ENCODE measurements around the gene CUEDC1.
"Not testable (repeated sequence)": the region's sequence is repeated elsewhere in the genome, so short reads cannot be mapped to it uniquely, and the experiment has no call there.

The CUEDC1 gene

GRCh38 chr17:57852092-57852954 lies 102.9 kb downstream of the CUEDC1 start:
- DNase-seq (ENCODE audit: extremely low spot score, insufficient read length, low read depth) (no peak), FAIRE-seq (no peak)

GRCh38 chr17:57849874-57850754 lies 105.1 kb downstream of the CUEDC1 start, which contains the start of gene MRPS23:
MRPS23 (minus strand) TSS chr17:57850044; CDS start chr17:57850010, 34 bp downstream.
- DNase-seq (ENCODE audit: extremely low spot score, insufficient read length, low read depth) (peak; percentile 86), FAIRE-seq (peak; percentile 96)

GRCh38 chr17:57849163-57849873 lies 105.9 kb downstream of the CUEDC1 start:
- FAIRE-seq (no peak), DNase-seq (ENCODE audit: extremely low spot score, insufficient read length, low read depth) (no peak)

- not testable (repeated sequence) for FAIRE-seq; DNase-seq (ENCODE audit: extremely low spot score, insufficient read length, low read depth)
These were observed 108.9 kb downstream of the CUEDC1 start for GRCh38 chr17:57846056-57846945.

- DNase-seq (ENCODE audit: extremely low spot score, insufficient read length, low read depth) (no peak), FAIRE-seq (no peak)
These were observed 112.9 kb downstream of the CUEDC1 start for GRCh38 chr17:57842280-57842679.

- no peak for FAIRE-seq
- no peak for DNase-seq (ENCODE audit: extremely low spot score, insufficient read length, low read depth)
These were observed 115.7 kb downstream of the CUEDC1 start for GRCh38 chr17:57839571-57839923.

- no peak for FAIRE-seq
These were observed 116.2 kb downstream of the CUEDC1 start for GRCh38 chr17:57838857-57839570.

GRCh38 chr17:57838453-57838852 lies 116.8 kb downstream of the CUEDC1 start:
- no peak for DNase-seq (ENCODE audit: extremely low spot score, insufficient read length, low read depth)
- FAIRE-seq = no peak

More at GRCh38 chr17:57838857-57839570, 116.2 kb downstream of the CUEDC1 start:
- no peak for DNase-seq (ENCODE audit: extremely low spot score, insufficient read length, low read depth)

- DNase-seq (ENCODE audit: extremely low spot score, insufficient read length, low read depth) (no peak), FAIRE-seq (no peak)
These were observed 119.8 kb downstream of the CUEDC1 start for GRCh38 chr17:57835333-57835900.

- DNase-seq (ENCODE audit: extremely low spot score, insufficient read length, low read depth) (no peak), FAIRE-seq (no peak)
These were observed 121.0 kb downstream of the CUEDC1 start for GRCh38 chr17:57834146-57834741.

GRCh38 chr17:57833179-57833939 lies 121.9 kb downstream of the CUEDC1 start:
- DNase-seq (ENCODE audit: extremely low spot score, insufficient read length, low read depth) = peak; percentile 32
- peak; percentile 82 for FAIRE-seq

GRCh38 chr17:57832314-57833178 lies 122.7 kb downstream of the CUEDC1 start:
- DNase-seq (ENCODE audit: extremely low spot score, insufficient read length, low read depth) = no peak
- FAIRE-seq = no peak

GRCh38 chr17:57830880-57831279 lies 124.3 kb downstream of the CUEDC1 start:
- FAIRE-seq (no peak), DNase-seq (ENCODE audit: extremely low spot score, insufficient read length, low read depth) (no peak)

- FAIRE-seq (no peak), DNase-seq (ENCODE audit: extremely low spot score, insufficient read length, low read depth) (no peak)
These were observed 131.5 kb downstream of the CUEDC1 start for GRCh38 chr17:57823469-57824401.

- FAIRE-seq = no peak
- no peak for DNase-seq (ENCODE audit: extremely low spot score, insufficient read length, low read depth)
These were observed 135.3 kb downstream of the CUEDC1 start for GRCh38 chr17:57819867-57820266.
